Karpas-422 (cell line): ENCODE data around the gene CXCR6. TPM values are rescaled to one million over a fixed set of nuclear protein-coding genes. Genes with fewer than 3 reads are reported as not detected.

Source experiments
- DNase-seq: peaks from one replicate; pipeline ENCODE4 v3.0.0-alpha.2; 2015
- H2AFZ ChIP-seq: fragments of 200-600 bp; sonication (generic); 2 replicates; pipeline ENCODE4 v1.6.1; 2014; ENCODE audit warnings: antibody characterized with exemption, low read length, mixed read lengths
- H3K27ac ChIP-seq: fragments of 200-600 bp; sonication (generic); 2 replicates; pipeline ENCODE4 v1.5.1; 2014; ENCODE audit warnings: mild to moderate bottlenecking, low read length, moderate library complexity
- H3K27me3 ChIP-seq: fragments of 200-600 bp; sonication (generic); 2 replicates; pipeline ENCODE4 v1.6.1; 2014; ENCODE audit warnings: low read length, mixed read lengths
- H3K36me3 ChIP-seq: fragments of 200-600 bp; sonication (generic); 2 replicates; pipeline ENCODE4 v1.6.1; 2014; ENCODE audit warnings: low read length, mixed read lengths; ENCODE audit not compliant: insufficient read depth
- H3K4me1 ChIP-seq: fragments of 200-600 bp; sonication (generic); 2 replicates; pipeline ENCODE4 v1.6.1; 2014; ENCODE audit warnings: mild to moderate bottlenecking, low read length, mixed read lengths
- H3K4me2 ChIP-seq: fragments of 200-600 bp; sonication (generic); 2 replicates; pipeline ENCODE4 v1.6.1; 2014; ENCODE audit warnings: low read length, low read depth, mild to moderate bottlenecking; ENCODE audit not compliant: poor library complexity, severe bottlenecking
- H3K4me3 ChIP-seq: fragments of 200-600 bp; sonication (generic); 2 replicates; pipeline ENCODE4 v1.5.1; 2014; ENCODE audit warnings: mild to moderate bottlenecking, antibody characterized with exemption, low read length, mixed read lengths
- H3K79me2 ChIP-seq: fragments of 200-600 bp; sonication (generic); 2 replicates; pipeline ENCODE4 v1.6.1; 2014; ENCODE audit warnings: mild to moderate bottlenecking, low read length, mixed read lengths
- H3K9ac ChIP-seq: fragments of 200-600 bp; sonication (generic); 2 replicates; pipeline ENCODE4 v1.6.0; 2014; ENCODE audit warnings: low read length
- H3K9me2 ChIP-seq: fragments of 200-600 bp; sonication (generic), shearing (Covaris generic); replicated peaks from 2 replicates; pipeline ENCODE4 v1.6.0; 2014; ENCODE audit warnings: mild to moderate bottlenecking, low read length, moderate library complexity; ENCODE audit not compliant: insufficient read depth
- H3K9me3 ChIP-seq: fragments of 300-700, 200-600 bp; sonication (generic); 2 replicates; pipeline ENCODE4 v1.6.1; 2014; ENCODE audit warnings: low read length, mixed read lengths
- H4K20me1 ChIP-seq: fragments of 200-600 bp; sonication (generic); 2 replicates; pipeline ENCODE4 v1.6.1; 2014; ENCODE audit warnings: mild to moderate bottlenecking, antibody characterized with exemption, low read length, low read depth; ENCODE audit not compliant: insufficient read depth
- total RNA-seq: library from RNA; depleted of rRNA; stranded (reverse); fragments of >200 nt; shearing (Covaris generic); gene quantifications from 2 replicates; pipeline ENCODE4 v1.2.3, GENCODE V29; 2014; ENCODE audit warnings: low replicate concordance

CXCR6 gene
- total RNA-seq, 1 experiment from 2014 or later: not detected

DNA sequence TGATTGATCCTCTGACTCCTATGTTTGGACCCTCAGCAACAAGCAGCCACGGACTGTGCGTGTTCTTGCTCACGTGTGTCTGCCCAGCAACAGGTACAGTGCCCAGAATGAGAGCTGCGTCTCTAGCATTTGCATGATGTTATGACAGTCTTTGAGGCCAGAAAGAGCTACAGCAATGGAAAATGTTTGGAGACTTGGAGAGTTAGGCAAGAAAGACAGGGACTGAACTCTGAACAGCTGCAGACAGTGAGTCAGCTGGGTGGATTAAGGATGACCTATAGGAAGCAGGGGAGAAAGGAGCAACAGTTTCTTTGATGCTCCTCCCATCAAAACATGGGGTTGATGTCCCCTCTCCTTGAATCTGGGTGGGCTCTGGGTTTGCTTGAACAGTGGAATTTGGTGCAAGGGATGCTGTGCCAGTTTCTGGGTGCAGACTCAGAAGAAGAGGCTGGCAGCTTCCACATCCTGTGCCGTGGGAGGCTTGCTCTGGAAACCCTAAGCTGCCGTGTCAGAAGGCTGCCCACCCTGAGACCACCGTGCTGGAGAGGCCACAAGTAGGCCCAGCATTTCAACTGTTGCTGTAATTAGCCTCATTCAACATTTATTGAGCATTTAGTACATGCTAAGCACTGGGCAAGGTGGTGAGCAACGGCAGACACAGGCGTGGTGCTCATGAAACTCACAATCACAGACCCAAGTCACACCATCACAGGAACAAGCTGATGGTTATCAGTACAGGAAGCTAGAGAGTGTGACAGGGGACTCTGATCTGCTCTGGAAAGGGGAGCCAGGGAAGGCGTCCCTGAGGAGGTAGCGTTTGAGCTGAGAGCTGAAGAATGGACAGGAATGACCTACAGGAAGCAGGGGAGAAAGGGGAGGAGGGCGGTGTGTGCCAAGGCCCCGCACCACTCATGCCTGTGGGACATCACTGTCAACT lies 35.2 kb upstream of the CXCR6 start:
- DNase-seq: no peak
- H3K4me2 ChIP-seq: no peak overlapping the region
- H3K79me2 ChIP-seq: no peaks in the 10 kb centered on the region
- no peaks in the 10 kb centered on the region for H3K9me2 ChIP-seq
- no peak overlapping the region for H3K27ac ChIP-seq
- H3K27me3 ChIP-seq: no peaks in the 10 kb centered on the region
- no peaks in the 10 kb centered on the region for H3K4me1 ChIP-seq
- H4K20me1 ChIP-seq: no peaks in the 10 kb centered on the region
- H2AFZ ChIP-seq: no peak overlapping the region
- no peak overlapping the region for H3K4me3 ChIP-seq
- H3K9ac ChIP-seq: no peak overlapping the region
- H3K36me3 ChIP-seq: no peaks in the 10 kb centered on the region
- no peaks in the 10 kb centered on the region for H3K9me3 ChIP-seq

DNA sequence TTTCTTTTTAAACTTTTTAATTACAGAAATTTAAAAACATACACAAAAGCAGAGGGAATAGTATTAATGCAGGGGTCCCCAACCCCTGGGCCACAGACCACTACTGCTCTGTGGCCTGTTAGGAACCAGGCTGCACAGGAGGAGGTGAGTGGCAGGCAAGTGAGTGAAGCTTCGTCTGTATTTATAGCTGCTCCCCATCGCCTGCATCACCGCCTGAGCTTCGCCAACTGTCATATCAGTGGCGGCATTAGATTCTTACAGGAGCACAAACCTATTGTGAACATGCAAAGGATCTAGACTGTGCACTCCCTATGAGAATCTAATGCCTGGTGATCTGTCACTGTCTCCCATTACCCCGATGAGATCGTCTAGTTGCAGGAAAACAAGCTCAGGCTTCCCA lies 34.5 kb upstream of the CXCR6 start:
- Histone ChIP-seq H3K9me3 (no peaks in the 10 kb centered on the region), H3K4me2 (no peak overlapping the region), H3K9me2 (no peaks in the 10 kb centered on the region), H4K20me1 (no peaks in the 10 kb centered on the region), H2AFZ (no peak overlapping the region), H3K36me3 (no peaks in the 10 kb centered on the region), H3K9ac (no peak overlapping the region), H3K4me3 (no peak overlapping the region), H3K27ac (no peak overlapping the region), H3K27me3 (no peaks in the 10 kb centered on the region), H3K79me2 (no peaks in the 10 kb centered on the region), H3K4me1 (no peaks in the 10 kb centered on the region)
- DNase-seq: no peak

DNA sequence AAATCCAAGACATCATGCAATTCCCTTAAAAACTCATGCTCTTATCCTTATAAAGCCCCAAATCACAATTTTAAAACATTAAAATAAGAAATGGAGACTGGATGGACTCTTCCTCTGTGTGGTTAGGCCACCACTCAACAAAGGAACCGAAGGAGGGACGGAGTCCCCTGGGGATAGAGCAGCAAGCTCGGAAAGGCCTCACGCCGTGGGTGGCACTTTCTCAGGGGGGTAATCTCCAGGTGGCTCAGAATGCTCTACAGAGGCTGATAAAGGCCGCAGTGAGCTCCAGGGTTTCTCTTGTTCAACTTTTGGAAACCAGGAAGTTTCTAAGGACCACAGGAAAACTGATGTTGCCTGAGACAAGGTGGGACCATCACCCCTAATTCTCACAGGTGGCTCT lies 33.7 kb upstream of the CXCR6 start:
- Histone ChIP-seq H3K4me3 (no peak overlapping the region), H3K79me2 (no peaks in the 10 kb centered on the region), H2AFZ (no peak overlapping the region), H3K9me3 (no peaks in the 10 kb centered on the region), H3K36me3 (no peaks in the 10 kb centered on the region), H4K20me1 (no peaks in the 10 kb centered on the region), H3K4me2 (no peak overlapping the region), H3K9ac (no peak overlapping the region), H3K9me2 (no peaks in the 10 kb centered on the region), H3K4me1 (no peaks in the 10 kb centered on the region), H3K27me3 (no peaks in the 10 kb centered on the region), H3K27ac (no peak overlapping the region)
- DNase-seq: no peak

DNA sequence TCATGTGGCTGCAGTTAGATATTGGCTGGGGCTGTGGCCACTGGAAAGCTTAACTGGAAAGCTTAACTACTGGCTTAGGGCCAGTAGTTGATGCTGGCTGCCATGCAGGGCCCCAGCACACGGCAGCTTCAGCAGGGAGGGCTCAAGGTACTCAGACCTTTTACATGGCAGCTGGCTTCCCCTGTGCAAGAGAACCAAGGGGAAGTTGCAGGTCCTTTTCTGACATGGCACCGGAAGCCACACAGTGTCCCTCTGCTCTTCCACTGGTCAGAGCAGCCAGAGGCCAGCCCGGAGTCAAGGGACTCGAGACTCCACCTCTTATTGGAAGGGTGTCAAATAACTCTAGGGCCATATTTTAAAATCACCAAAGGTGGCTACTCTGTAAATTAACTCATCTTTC lies 32.4 kb upstream of the CXCR6 start:
- no peak overlapping the region for H3K4me2 ChIP-seq

DNA sequence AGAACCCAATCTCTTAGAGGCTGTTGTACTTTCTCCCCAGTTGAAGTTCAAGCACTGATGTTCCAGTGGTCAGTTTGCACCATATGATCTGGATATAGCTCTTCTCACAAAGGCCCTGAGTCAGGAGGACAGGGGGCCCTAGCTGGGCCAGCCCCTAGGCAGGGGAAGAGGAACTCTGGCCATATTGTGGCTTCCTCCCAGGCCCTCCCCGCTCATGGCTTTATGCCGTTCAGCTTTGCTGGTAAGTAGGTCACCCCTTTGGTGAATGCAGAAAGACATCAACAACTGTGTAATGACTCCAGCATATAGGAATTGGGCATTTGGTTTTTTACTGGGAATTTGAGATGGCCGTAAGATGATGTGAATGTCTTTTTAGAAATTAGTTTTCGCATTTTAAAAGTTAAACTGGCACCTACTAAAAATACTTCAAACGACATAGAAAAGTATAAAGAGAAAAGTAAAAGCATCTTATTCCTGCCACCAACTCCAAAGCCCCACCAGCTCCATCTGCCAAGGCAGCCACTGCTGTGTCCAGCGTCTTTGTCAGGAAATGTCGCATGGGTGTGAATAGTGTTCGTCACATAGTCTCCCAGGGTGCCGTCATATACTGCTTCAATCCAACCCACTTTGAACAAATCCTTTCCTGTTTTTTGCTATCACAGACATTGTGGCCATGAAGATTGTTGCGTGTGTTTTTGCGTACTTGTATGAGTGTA lies 31.6 kb upstream of the CXCR6 start:
- H3K9me3 ChIP-seq: no peaks in the 10 kb centered on the region
- H2AFZ ChIP-seq: no peak overlapping the region
- H3K36me3 ChIP-seq: no peaks in the 10 kb centered on the region
- H3K9ac ChIP-seq: no peak overlapping the region
- H3K4me1 ChIP-seq: no peaks in the 10 kb centered on the region
- no peaks in the 10 kb centered on the region for H3K9me2 ChIP-seq
- H3K79me2 ChIP-seq: no peaks in the 10 kb centered on the region
- no peak overlapping the region for H3K27ac ChIP-seq
- no peaks in the 10 kb centered on the region for H4K20me1 ChIP-seq
- no peak for DNase-seq
- no peaks in the 10 kb centered on the region for H3K27me3 ChIP-seq
- H3K4me3 ChIP-seq: no peak overlapping the region
- H3K4me2 ChIP-seq: no peak overlapping the region

More for the DNA sequence above, 32.4 kb upstream of the CXCR6 start:
- no peak overlapping the region for H3K4me3 ChIP-seq
- H3K9ac ChIP-seq: no peak overlapping the region
- H2AFZ ChIP-seq: no peak overlapping the region
- H3K36me3 ChIP-seq: no peaks in the 10 kb centered on the region
- H3K79me2 ChIP-seq: no peaks in the 10 kb centered on the region
- DNase-seq: no peak
- H3K9me3 ChIP-seq: no peaks in the 10 kb centered on the region
- no peaks in the 10 kb centered on the region for H3K27me3 ChIP-seq
- no peaks in the 10 kb centered on the region for H4K20me1 ChIP-seq
- H3K4me1 ChIP-seq: no peaks in the 10 kb centered on the region
- no peak overlapping the region for H3K27ac ChIP-seq
- no peaks in the 10 kb centered on the region for H3K9me2 ChIP-seq

DNA sequence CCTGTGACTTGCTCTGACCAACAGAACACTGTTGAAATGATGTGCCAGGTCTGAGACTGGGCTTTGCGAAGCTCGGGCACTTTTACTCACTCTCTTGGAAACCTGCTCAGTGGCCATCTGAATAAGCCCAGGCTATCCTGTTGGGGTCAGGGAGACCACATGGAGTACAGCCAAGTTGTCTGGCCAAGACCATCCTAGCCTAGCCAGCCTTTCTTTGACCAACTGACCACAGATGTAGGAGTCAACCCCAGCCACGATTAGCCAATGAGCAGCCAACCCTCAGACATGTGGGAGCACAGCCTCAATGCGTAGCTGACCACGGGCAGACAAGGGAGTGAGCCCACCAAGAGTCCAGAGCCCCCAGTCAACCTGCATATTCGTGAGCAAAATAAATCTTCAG lies 30.8 kb upstream of the CXCR6 start:
- Histone ChIP-seq H3K4me2 (no peak overlapping the region), H3K9ac (no peak overlapping the region), H4K20me1 (no peaks in the 10 kb centered on the region), H3K79me2 (no peaks in the 10 kb centered on the region), H3K27me3 (no peaks in the 10 kb centered on the region), H3K9me2 (no peaks in the 10 kb centered on the region), H3K27ac (no peak overlapping the region), H2AFZ (no peak overlapping the region), H3K9me3 (no peaks in the 10 kb centered on the region), H3K4me1 (no peaks in the 10 kb centered on the region), H3K36me3 (no peaks in the 10 kb centered on the region), H3K4me3 (no peak overlapping the region)
- DNase-seq: no peak

DNA sequence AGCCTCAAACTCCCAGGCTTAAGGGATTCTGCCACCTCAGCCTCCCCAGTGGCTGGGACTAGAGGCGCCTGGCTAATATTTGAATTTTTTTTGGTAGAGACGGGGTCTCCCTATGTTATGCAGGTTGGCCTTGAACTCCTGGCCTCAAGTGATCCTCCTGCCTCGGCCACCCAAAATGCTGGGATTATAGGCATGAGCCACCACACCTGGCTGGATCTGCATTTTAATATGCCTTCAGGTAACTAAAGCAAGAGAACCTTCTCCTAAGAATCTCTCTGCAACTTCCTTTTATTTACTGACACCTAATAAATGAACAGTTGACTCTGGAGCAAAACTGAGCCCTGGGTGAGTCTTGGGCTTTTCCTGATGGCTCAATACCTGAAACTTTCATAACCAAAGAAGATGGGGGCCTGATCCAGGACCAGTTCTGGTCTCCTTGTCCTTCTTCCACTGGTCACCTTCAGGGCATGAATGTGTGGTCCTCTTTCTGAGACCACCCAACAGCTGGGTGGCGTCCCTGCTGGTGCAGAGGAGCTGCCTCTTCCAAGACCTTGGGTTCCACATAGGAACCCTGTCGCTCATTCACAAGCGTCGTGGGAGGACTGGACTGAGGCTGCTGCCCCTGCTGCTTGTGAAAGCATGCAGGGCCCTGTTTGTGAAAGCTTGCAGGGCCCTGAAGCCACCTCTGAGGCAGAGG lies 28.8 kb upstream of the CXCR6 start:
- Histone ChIP-seq H3K4me3 (no peak overlapping the region), H3K36me3 (no peaks in the 10 kb centered on the region; the same call in 1 of the 2 replicates), H3K27me3 (no peaks in the 10 kb centered on the region), H3K79me2 (no peaks in the 10 kb centered on the region), H3K9ac (no peak overlapping the region), H3K9me3 (no peaks in the 10 kb centered on the region), H3K27ac (no peak overlapping the region), H3K4me2 (no peak overlapping the region), H2AFZ (no peak overlapping the region), H3K4me1 (no peaks in the 10 kb centered on the region), H3K9me2 (no peaks in the 10 kb centered on the region), H4K20me1 (no peaks in the 10 kb centered on the region)
- DNase-seq: no peak

DNA sequence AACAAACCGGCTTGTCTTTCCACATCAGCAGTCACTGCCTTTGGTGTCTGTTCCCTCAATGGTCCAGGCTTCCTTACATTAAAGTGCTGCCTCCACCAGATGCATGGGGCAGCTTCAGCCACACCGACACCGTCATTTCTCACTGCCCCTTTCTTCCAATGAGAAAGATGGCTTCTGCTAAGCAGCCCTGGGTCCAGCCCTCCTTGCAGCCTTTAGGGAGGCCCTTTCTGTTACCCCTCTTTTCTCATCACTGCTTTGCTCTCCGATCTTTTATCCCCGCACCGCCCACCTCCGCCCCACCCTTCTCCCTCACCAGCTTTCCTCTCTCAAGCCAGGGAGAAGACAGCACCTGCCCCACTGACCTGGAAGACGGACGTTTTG lies 28.2 kb upstream of the CXCR6 start:
- no peaks in the 10 kb centered on the region for H3K4me1 ChIP-seq
- no peak overlapping the region for H3K4me3 ChIP-seq
- no peaks in the 10 kb centered on the region; the same call in 1 of the 2 replicates for H3K36me3 ChIP-seq
- H3K4me2 ChIP-seq: no peak overlapping the region
- H3K9me2 ChIP-seq: no peaks in the 10 kb centered on the region
- H2AFZ ChIP-seq: no peak overlapping the region
- no peak overlapping the region for H3K27ac ChIP-seq
- H3K9ac ChIP-seq: no peak overlapping the region
- no peaks in the 10 kb centered on the region for H3K9me3 ChIP-seq
- H4K20me1 ChIP-seq: no peaks in the 10 kb centered on the region
- H3K79me2 ChIP-seq: no peaks in the 10 kb centered on the region
- no peak for DNase-seq
- no peaks in the 10 kb centered on the region for H3K27me3 ChIP-seq
